MM.1S (cell line): ENCODE measurements around the gene RCOR1.

Experiments
- CTCF ChIP-seq: fragments of 300-600 bp; sonication (generic); IDR thresholded peaks from 2 replicates; pipeline ENCODE4 v1.5.1; 2016; ENCODE audit warnings: antibody characterized with exemption, low read length, mixed read lengths
- EZH2phosphoT487 ChIP-seq: fragments of 300-600 bp; sonication (generic); IDR thresholded peaks from 2 replicates; pipeline ENCODE4 v1.6.1; 2018; ENCODE audit warnings: antibody characterized with exemption, low read length

- TF ChIP-seq CTCF (no peak), EZH2phosphoT487 (no peak)
Observed at GRCh38 chr14:102645746-102646440, 53.4 kb downstream of the RCOR1 start.
